ENCODE results near the gene KLF4. TPM values are rescaled to one million over a fixed set of nuclear protein-coding genes. Genes with fewer than 3 reads are reported as not detected.
"Not testable (repeated sequence)": the region's sequence is repeated elsewhere in the genome, so short reads cannot be mapped to it uniquely, and the experiment has no call there.

The KLF4 gene
- total RNA-seq, 1 experiment from 2014 or later = 7.1 TPM

GRCh38 chr9:107491081-107492053 is 1.8 kb upstream of the KLF4 start:
- H2AFZ ChIP-seq (ENCODE audit: low read length) = no peak overlapping the region
- no peak overlapping the region for H4K5ac ChIP-seq (ENCODE audit: insufficient read length, low read depth, low read length)
- peaks cover 0 to 1% (median under 1%) of the 10 kb centered on the region in 3 experiments; a peak in 1 of 7 replicates for H3K36me3 Mint-ChIP-seq (ENCODE audit: insufficient read depth in 1 of 3, low read depth in 3 of 3)
- H3T11ph ChIP-seq (ENCODE audit: low read length) = no peak overlapping the region
- no peak overlapping the region for H2AK5ac ChIP-seq (ENCODE audit: insufficient read length, low read length)
- H2BK20ac ChIP-seq (ENCODE audit: low read depth, low read length, poor library complexity, severe bottlenecking) = no peak overlapping the region
- H3K23me2 ChIP-seq (ENCODE audit: insufficient read length, low read depth, low read length, poor library complexity, severe bottlenecking) = peaks cover 24% of the 10 kb centered on the region
- H4K91ac ChIP-seq (ENCODE audit: insufficient read length, low read depth, low read length) = no peak overlapping the region
- no peaks in the 10 kb centered on the region for H3K79me1 ChIP-seq (ENCODE audit: insufficient read depth, low read depth, low read length, poor library complexity, severe bottlenecking)
- H3K4me1 Mint-ChIP-seq = peaks cover 19 to 33% of the 10 kb centered on the region in 2 experiments
- no peak overlapping the region for H3K4ac ChIP-seq (ENCODE audit: low read depth, low read length)
- peak overlapping the region; percentile 74 for H3K4me2 ChIP-seq (ENCODE audit: insufficient read depth, insufficient read length, low read length)
- H3K27me3 ChIP-seq (ENCODE audit: insufficient read depth, low read length) = peaks cover 23% of the 10 kb centered on the region; the same call in 1 of the 2 replicates
- H3K27ac Mint-ChIP-seq = no peak overlapping the region
- H4K20me1 ChIP-seq (ENCODE audit: control insufficient read depth, insufficient read depth, insufficient read length) = no peaks in the 10 kb centered on the region
- H3K18ac ChIP-seq (ENCODE audit: insufficient read length, low read depth, low read length) = no peak overlapping the region
- no peak for TF ChIP-seq CTCF (conservative IDR thresholded peaks at IDR 0.05)
- H3K27ac ChIP-seq (ENCODE audit: insufficient read length, low read depth, low read length) = no peak overlapping the region
- no peak overlapping the region for H2BK12ac ChIP-seq (ENCODE audit: insufficient read length, low read depth, low read length)
- peak; percentile 39 for DNase-seq
- H3K9me3 ChIP-seq (ENCODE audit: control insufficient read depth, low read depth, low read length) = no peaks in the 10 kb centered on the region
- no CpG with 5 or more reads among the region's 43 CpGs for WGBS (ENCODE audit: extremely low coverage, insufficient read length, low lambda C conversion rate)
- H3K14ac ChIP-seq (ENCODE audit: insufficient read depth, low read length) = no peak overlapping the region; the same call in 1 of the 2 replicates
- H3K9me3 Mint-ChIP-seq = peaks cover 0 to 3% of the 10 kb centered on the region in 2 experiments; a peak in 1 of 5 replicates
- peak overlapping the region; percentile 70 to 87 for H3K4me3 Mint-ChIP-seq
- H3K56ac ChIP-seq (ENCODE audit: insufficient read length, low read depth, low read length) = no peak overlapping the region
- no peak overlapping the region for H2BK5ac ChIP-seq (ENCODE audit: insufficient read length, low read length)
- H2BK15ac ChIP-seq (ENCODE audit: low read depth, low read length) = no peak overlapping the region
- peaks cover 68% of the 10 kb centered on the region for H3K27me3 Mint-ChIP-seq (ENCODE audit: low read depth)
- no peak overlapping the region for H4K8ac ChIP-seq (replicated peaks; ENCODE audit: insufficient read length, low read depth, low read length)
- H3K23ac ChIP-seq (ENCODE audit: insufficient read length, low read depth, low read length) = no peak overlapping the region
- no peak overlapping the region for H2BK120ac ChIP-seq (ENCODE audit: low read depth, low read length, poor library complexity, severe bottlenecking)
- no peaks in the 10 kb centered on the region for H3K79me2 ChIP-seq (ENCODE audit: insufficient read depth, low read length)
- no peaks in the 10 kb centered on the region for H3K4me1 ChIP-seq (ENCODE audit: insufficient read depth, low read length)
- H3K9ac ChIP-seq (ENCODE audit: extremely low read depth, insufficient read length, low read length) = no peak overlapping the region

GRCh38 chr9:107490606-107490970 is 1.0 kb upstream of the KLF4 start:
- Histone ChIP-seq H3K4me2 (ENCODE audit: insufficient read depth, insufficient read length, low read length) (peak overlapping the region; percentile 74), H3K14ac (ENCODE audit: insufficient read depth, low read length) (peak overlapping the region; percentile 95; the same call in 1 of the 2 replicates), H3K18ac (ENCODE audit: insufficient read length, low read depth, low read length) (peak overlapping the region; percentile 90), H3K23me2 (ENCODE audit: insufficient read length, low read depth, low read length, poor library complexity, severe bottlenecking) (peaks cover 24% of the 10 kb centered on the region), H3K27me3 (ENCODE audit: insufficient read depth, low read length) (peaks cover 23% of the 10 kb centered on the region; the same call in 1 of the 2 replicates)
- H3K4me1 Mint-ChIP-seq = peaks cover 27 to 40% of the 10 kb centered on the region in 2 experiments
- H4K5ac ChIP-seq (ENCODE audit: insufficient read length, low read depth, low read length); H4K8ac ChIP-seq (replicated peaks; ENCODE audit: insufficient read length, low read depth, low read length); H3K27ac ChIP-seq (ENCODE audit: insufficient read length, low read depth, low read length); H3K4ac ChIP-seq (ENCODE audit: low read depth, low read length); H2AK5ac ChIP-seq (ENCODE audit: insufficient read length, low read length); H3K79me2 ChIP-seq (ENCODE audit: insufficient read depth, low read length); H4K20me1 ChIP-seq (ENCODE audit: control insufficient read depth, insufficient read depth, insufficient read length); H2BK15ac ChIP-seq (ENCODE audit: low read depth, low read length); H3K79me1 ChIP-seq (ENCODE audit: insufficient read depth, low read depth, low read length, poor library complexity, severe bottlenecking); H3T11ph ChIP-seq (ENCODE audit: low read length); H3K56ac ChIP-seq (ENCODE audit: insufficient read length, low read depth, low read length); H3K23ac ChIP-seq (ENCODE audit: insufficient read length, low read depth, low read length); H3K9me3 Mint-ChIP-seq; H2AFZ ChIP-seq (ENCODE audit: low read length); H2BK120ac ChIP-seq (ENCODE audit: low read depth, low read length, poor library complexity, severe bottlenecking); H3K4me1 ChIP-seq (ENCODE audit: insufficient read depth, low read length); H3K9me3 ChIP-seq (ENCODE audit: control insufficient read depth, low read depth, low read length); H2BK20ac ChIP-seq (ENCODE audit: low read depth, low read length, poor library complexity, severe bottlenecking); H3K27ac Mint-ChIP-seq; H2BK5ac ChIP-seq (ENCODE audit: insufficient read length, low read length); H3K36me3 Mint-ChIP-seq (ENCODE audit: insufficient read depth in 1 of 3, low read depth in 3 of 3); H2BK12ac ChIP-seq (ENCODE audit: insufficient read length, low read depth, low read length); H3K9ac ChIP-seq (ENCODE audit: extremely low read depth, insufficient read length, low read length); H4K91ac ChIP-seq (ENCODE audit: insufficient read length, low read depth, low read length): not testable (repeated sequence)
- peak overlapping the region; percentile 70 to 87 for H3K4me3 Mint-ChIP-seq
- DNase-seq = peak; percentile 32
- H3K27me3 Mint-ChIP-seq (ENCODE audit: low read depth) = peaks cover 71% of the 10 kb centered on the region
- WGBS (ENCODE audit: extremely low coverage, insufficient read length, low lambda C conversion rate) = no CpG with 5 or more reads among the region's 23 CpGs

Data from H9 (cell line).